HL-60 (cell line): ENCODE results near the gene DTD1.

ENCODE experiments used
- POLR2AphosphoS5 ChIP-seq: IDR thresholded peaks from 2 replicates; pipeline ENCODE4 v1.6.1; 2012; ENCODE audit warnings: low read depth
- SPI1 ChIP-seq: IDR thresholded peaks from 2 replicates; pipeline ENCODE4 v1.6.1; 2012; ENCODE audit warnings: low read depth, mild to moderate bottlenecking, borderline replicate concordance
- TF ChIP-seq, protein P1 (sequence below): IDR thresholded peaks from one replicate; pipeline ENCODE4 v1.5.1; 2011; ENCODE audit warnings: low read length, control low read depth, inconsistent platforms; ENCODE audit not compliant: insufficient read depth

DNA sequence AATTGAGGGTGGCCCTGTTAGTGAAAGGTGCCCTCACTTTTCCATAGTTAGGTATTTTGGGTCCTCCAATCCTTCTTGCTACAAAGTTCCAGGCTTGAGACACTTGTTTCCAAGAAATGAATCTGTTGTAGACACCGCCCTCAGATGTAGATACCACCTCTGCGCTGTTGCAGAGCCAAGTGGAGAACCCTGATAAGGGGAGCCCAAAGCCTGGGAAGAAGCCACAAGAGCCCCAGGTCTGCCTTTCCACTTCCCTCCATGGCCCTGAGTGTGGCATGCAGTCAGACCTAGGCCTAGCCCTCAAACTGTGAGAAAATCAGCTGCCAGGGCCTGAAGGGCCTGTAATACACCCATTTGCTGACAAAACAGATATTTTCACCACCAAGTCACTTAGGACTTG, 37.1 kb downstream of the DTD1 start:
- TF ChIP-seq SPI1, result no peak
- TF ChIP-seq, protein P1, sequence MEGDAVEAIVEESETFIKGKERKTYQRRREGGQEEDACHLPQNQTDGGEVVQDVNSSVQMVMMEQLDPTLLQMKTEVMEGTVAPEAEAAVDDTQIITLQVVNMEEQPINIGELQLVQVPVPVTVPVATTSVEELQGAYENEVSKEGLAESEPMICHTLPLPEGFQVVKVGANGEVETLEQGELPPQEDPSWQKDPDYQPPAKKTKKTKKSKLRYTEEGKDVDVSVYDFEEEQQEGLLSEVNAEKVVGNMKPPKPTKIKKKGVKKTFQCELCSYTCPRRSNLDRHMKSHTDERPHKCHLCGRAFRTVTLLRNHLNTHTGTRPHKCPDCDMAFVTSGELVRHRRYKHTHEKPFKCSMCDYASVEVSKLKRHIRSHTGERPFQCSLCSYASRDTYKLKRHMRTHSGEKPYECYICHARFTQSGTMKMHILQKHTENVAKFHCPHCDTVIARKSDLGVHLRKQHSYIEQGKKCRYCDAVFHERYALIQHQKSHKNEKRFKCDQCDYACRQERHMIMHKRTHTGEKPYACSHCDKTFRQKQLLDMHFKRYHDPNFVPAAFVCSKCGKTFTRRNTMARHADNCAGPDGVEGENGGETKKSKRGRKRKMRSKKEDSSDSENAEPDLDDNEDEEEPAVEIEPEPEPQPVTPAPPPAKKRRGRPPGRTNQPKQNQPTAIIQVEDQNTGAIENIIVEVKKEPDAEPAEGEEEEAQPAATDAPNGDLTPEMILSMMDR, result no peak
- TF ChIP-seq POLR2AphosphoS5, result no peak
